Mesenchymal stem cell (in vitro differentiated cells and primary cell): Measurements from ENCODE around the gene MIDN.
A peak's percentile ranks its signal among the peaks of the same experiment; 100 is the strongest.

Experiments used
- DNase-seq: peaks from one replicate; pipeline ENCODE4 v3.0.0-alpha.2; 2013
- H2AFZ ChIP-seq: one replicate; pipeline ENCODE4 v1.6.1; 2013; ENCODE audit warnings: low read depth, mild to moderate bottlenecking, control low read depth, inconsistent platforms, low read length, moderate library complexity
- H2AK5ac ChIP-seq: 2 replicates; pipeline ENCODE4 v1.6.1; 2013; ENCODE audit warnings: low read length, moderate library complexity, mild to moderate bottlenecking, inconsistent platforms; ENCODE audit not compliant: severe bottlenecking
- H2BK120ac ChIP-seq: one replicate; pipeline ENCODE4 v1.6.1; 2013; ENCODE audit warnings: low read depth, mild to moderate bottlenecking, inconsistent platforms, low read length, moderate library complexity
- H2BK12ac ChIP-seq, 2 experiments: one replicate each; pipeline ENCODE4 v1.6.1; 2013; ENCODE audit warnings: inconsistent platforms in 2 of 2, low read length in 2 of 2, mild to moderate bottlenecking in 2 of 2, moderate library complexity in 2 of 2, control low read depth in 1 of 2
- H2BK15ac ChIP-seq: one replicate; pipeline ENCODE4 v1.6.1; 2013; ENCODE audit warnings: mild to moderate bottlenecking, low read depth, inconsistent platforms; ENCODE audit not compliant: poor library complexity, severe bottlenecking
- H2BK5ac ChIP-seq: 2 replicates; pipeline ENCODE4 v1.6.1; 2013; ENCODE audit warnings: low read depth, mild to moderate bottlenecking, low read length, control low read depth, inconsistent platforms; ENCODE audit not compliant: poor library complexity, severe bottlenecking
- H3K14ac ChIP-seq, 2 experiments: one replicate each; pipeline ENCODE4 v1.6.1; 2013; ENCODE audit warnings: inconsistent platforms in 2 of 2, low read length in 2 of 2, control low read depth in 1 of 2, mild to moderate bottlenecking in 1 of 2, moderate library complexity in 1 of 2
- H3K18ac ChIP-seq, 2 experiments: one replicate each; pipeline ENCODE4 v1.6.1; 2013; ENCODE audit warnings: inconsistent platforms in 2 of 2, low read length in 2 of 2, control low read depth in 1 of 2, low read depth in 1 of 2, mild to moderate bottlenecking in 1 of 2
- H3K23ac ChIP-seq, 2 experiments: one replicate each; pipeline ENCODE4 v1.6.1; 2013; ENCODE audit warnings: inconsistent platforms in 2 of 2, low read length in 2 of 2, mild to moderate bottlenecking in 2 of 2, moderate library complexity in 2 of 2, control low read depth in 1 of 2
- H3K27ac ChIP-seq: 2 replicates; pipeline ENCODE4 v1.5.1; 2013; ENCODE audit warnings: mild to moderate bottlenecking, moderate library complexity, low read length, control low read depth, inconsistent platforms; ENCODE audit not compliant: poor library complexity, severe bottlenecking
- H3K27me3 ChIP-seq, 2 experiments: 2 replicates each; pipeline versions ENCODE4 v1.6.1 to v1.7.0; 2013; ENCODE audit warnings: low read length in 2 of 2, mild to moderate bottlenecking in 2 of 2, moderate library complexity in 2 of 2, control low read depth in 1 of 2, inconsistent platforms in 1 of 2; ENCODE audit not compliant: control insufficient read depth in 1 of 2, insufficient read depth in 1 of 2
- H3K36me3 ChIP-seq, 2 experiments: 2 replicates each; pipeline versions ENCODE4 v1.6.1 to v1.7.0; 2013; ENCODE audit warnings: low read length in 2 of 2, control low read depth in 1 of 2, inconsistent platforms in 1 of 2, low read depth in 1 of 2, mild to moderate bottlenecking in 1 of 2; ENCODE audit not compliant: insufficient read depth in 2 of 2, control insufficient read depth in 1 of 2
- H3K4ac ChIP-seq, 2 experiments: one replicate each; pipeline ENCODE4 v1.6.1; 2013; ENCODE audit warnings: inconsistent platforms in 2 of 2, low read length in 2 of 2, mild to moderate bottlenecking in 2 of 2, moderate library complexity in 2 of 2, control low read depth in 1 of 2, low read depth in 1 of 2
- H3K4me1 ChIP-seq: 2 replicates; pipeline ENCODE4 v1.6.1; 2013; ENCODE audit warnings: low read depth, low read length, control low read depth; ENCODE audit not compliant: control insufficient read depth, insufficient read depth
- H3K4me2 ChIP-seq: 2 replicates; pipeline ENCODE4 v1.6.1; 2013; ENCODE audit warnings: low read length, mild to moderate bottlenecking, inconsistent platforms; ENCODE audit not compliant: poor library complexity, severe bottlenecking
- H3K4me3 ChIP-seq, 2 experiments: 2 replicates each; pipeline versions ENCODE4 v1.5.1 to v1.7.0; 2013; ENCODE audit warnings: low read length in 2 of 2, mild to moderate bottlenecking in 2 of 2, control low read depth in 1 of 2, low read depth in 1 of 2; ENCODE audit not compliant: insufficient read depth in 1 of 2
- H3K79me1 ChIP-seq: replicated peaks from 2 replicates; pipeline ENCODE4 v1.6.1; 2013; ENCODE audit warnings: mild to moderate bottlenecking, control low read depth, low read length, inconsistent platforms; ENCODE audit not compliant: poor library complexity, severe bottlenecking
- H3K9ac ChIP-seq: 2 replicates; pipeline ENCODE4 v1.7.0; 2013; ENCODE audit warnings: mild to moderate bottlenecking, low read length, moderate library complexity
- H3K9me3 ChIP-seq: 2 replicates; pipeline ENCODE4 v1.7.0; 2013; ENCODE audit warnings: mild to moderate bottlenecking, low read length; ENCODE audit not compliant: control insufficient read depth
- H4K8ac ChIP-seq: one replicate; pipeline ENCODE4 v1.6.1; 2013; ENCODE audit warnings: inconsistent platforms, mild to moderate bottlenecking, low read length, moderate library complexity
- H4K91ac ChIP-seq: one replicate; pipeline ENCODE4 v1.6.1; 2013; ENCODE audit warnings: mild to moderate bottlenecking, low read length, inconsistent platforms
- WGBS: methylation state at CpG from one replicate; pipeline ENCODE4 v1.1.7; 2013; ENCODE audit warnings: mixed read lengths; 5-methylcytosine and 5-hydroxymethylcytosine counted together

Gene MIDN

GRCh38 chr19:1252821-1253513 is 4.6 kb downstream of the MIDN start:
- H3K79me1 ChIP-seq: no peaks in the 10 kb centered on the region
- peak overlapping the region; percentile 98 to 99 for H3K18ac ChIP-seq
- H2BK120ac ChIP-seq: peak overlapping the region; percentile 99
- H3K23ac ChIP-seq: no peak overlapping the region
- H3K14ac ChIP-seq: peak overlapping the region; percentile 89 to 92
- no peaks in the 10 kb centered on the region for H3K27me3 ChIP-seq
- H3K27ac ChIP-seq: peak overlapping the region; percentile 99
- peak; percentile 98 for DNase-seq
- H2BK15ac ChIP-seq: peak overlapping the region; percentile 99
- peak overlapping the region; percentile 86 for H2AK5ac ChIP-seq
- WGBS: 0% methylated on average over 15 of the region's 26 CpGs
- peaks cover 45 to 77% of the 10 kb centered on the region in 2 experiments for H3K36me3 ChIP-seq
- peak overlapping the region; percentile 96 for H3K9ac ChIP-seq
- peaks cover 45% of the 10 kb centered on the region for H3K4me1 ChIP-seq
- no peaks in the 10 kb centered on the region for H3K9me3 ChIP-seq
- peak overlapping the region; percentile 98 for H2BK5ac ChIP-seq
- peak overlapping the region; percentile 100 for H4K91ac ChIP-seq
- H3K4ac ChIP-seq: peak overlapping the region; percentile 85 to 99
- no peak overlapping the region for H2AFZ ChIP-seq
- peak overlapping the region; percentile 85 for H3K4me2 ChIP-seq
- H2BK12ac ChIP-seq: peak overlapping the region; percentile 38 to 66
- H3K4me3 ChIP-seq: peak overlapping the region; percentile 84 to 92
- H4K8ac ChIP-seq: peak overlapping the region; percentile 98

- peak overlapping the region; percentile 100 for H4K91ac ChIP-seq
- H3K27ac ChIP-seq: peak overlapping the region; percentile 99
- no peak for DNase-seq
- H3K18ac ChIP-seq: peak overlapping the region; percentile 65 to 96
- H2BK12ac ChIP-seq: peak overlapping the region; percentile 38 to 68
- no peaks in the 10 kb centered on the region for H3K79me1 ChIP-seq
- peak overlapping the region; percentile 91 for H4K8ac ChIP-seq
- no peak overlapping the region for H3K14ac ChIP-seq
- peak overlapping the region; percentile 96 for H3K9ac ChIP-seq
- H3K4me2 ChIP-seq: peak overlapping the region; percentile 75
- H3K4me1 ChIP-seq: peaks cover 46% of the 10 kb centered on the region
- no peak overlapping the region for H2AFZ ChIP-seq
- H2AK5ac ChIP-seq: peak overlapping the region; percentile 86
- peak overlapping the region; percentile 85 for H3K4ac ChIP-seq
- no peaks in the 10 kb centered on the region for H3K9me3 ChIP-seq
- WGBS: 58% methylated on average over 20 of the region's 23 CpGs
- peak overlapping the region; percentile 98 for H2BK5ac ChIP-seq
- H2BK120ac ChIP-seq: peak overlapping the region; percentile 99
- H2BK15ac ChIP-seq: peak overlapping the region; percentile 93
- H3K23ac ChIP-seq: no peak overlapping the region
- H3K27me3 ChIP-seq: no peaks in the 10 kb centered on the region
- peaks cover 51 to 83% of the 10 kb centered on the region in 2 experiments for H3K36me3 ChIP-seq
- peak overlapping the region; percentile 48 to 73 for H3K4me3 ChIP-seq
Observed at GRCh38 chr19:1253514-1254080, 5.2 kb downstream of the MIDN start.

GRCh38 chr19:1254081-1254527 is 5.7 kb downstream of the MIDN start:
- peak overlapping the region; percentile 92 for H2BK15ac ChIP-seq
- whole genome bisulfite sequencing: 85% methylated on average over 35 of the region's 37 CpGs
- peak overlapping the region; percentile 13 for H3K27ac ChIP-seq

More at GRCh38 chr19:1254081-1254527, 5.7 kb downstream of the MIDN start:
- peak overlapping the region in 1 of 2 experiments; percentile 85 for H3K4ac ChIP-seq
- no peaks in the 10 kb centered on the region for H3K27me3 ChIP-seq
- H3K9ac ChIP-seq: peak overlapping the region; percentile 96
- peak overlapping the region; percentile 21 for H4K8ac ChIP-seq
- H2BK120ac ChIP-seq: peak overlapping the region; percentile 95
- H3K4me1 ChIP-seq: peaks cover 50% of the 10 kb centered on the region
- peaks cover 51 to 86% of the 10 kb centered on the region in 2 experiments for H3K36me3 ChIP-seq
- peak overlapping the region; percentile 62 for H2AK5ac ChIP-seq
- no peak overlapping the region for H2AFZ ChIP-seq
- peak overlapping the region; percentile 38 to 68 for H2BK12ac ChIP-seq
- H4K91ac ChIP-seq: peak overlapping the region; percentile 86
- H3K4me3 ChIP-seq: peak overlapping the region in 1 of 2 experiments; percentile 73
- DNase-seq: no peak
- no peaks in the 10 kb centered on the region for H3K9me3 ChIP-seq
- H3K4me2 ChIP-seq: peak overlapping the region; percentile 20
- peak overlapping the region; percentile 98 for H2BK5ac ChIP-seq
- peak overlapping the region; percentile 65 to 86 for H3K18ac ChIP-seq
- H3K23ac ChIP-seq: peak overlapping the region in 1 of 2 experiments; percentile 60
- no peaks in the 10 kb centered on the region for H3K79me1 ChIP-seq
- H3K14ac ChIP-seq: peak overlapping the region in 1 of 2 experiments; percentile 56
